SU-DHL-6 (cell line): ENCODE measurements around the gene MEOX2.

ENCODE experiments used
- EZH2phosphoT487 ChIP-seq: fragments of 200-600 bp; sonication (generic), shearing (Covaris generic); conservative IDR thresholded peaks from 2 replicates; pipeline ENCODE4 v1.6.1; 2018; ENCODE audit warnings: mild to moderate bottlenecking, antibody characterized with exemption, low read length, moderate library complexity, mixed read lengths
- TF ChIP-seq, protein P1 (sequence below): fragments of 200-600 bp; sonication (generic); IDR thresholded peaks from one replicate; pipeline ENCODE4 v1.5.1; 2017; ENCODE audit warnings: antibody characterized with exemption, mild to moderate bottlenecking, low read length, moderate library complexity; ENCODE audit not compliant: insufficient read depth, poor library complexity, severe bottlenecking

DNA sequence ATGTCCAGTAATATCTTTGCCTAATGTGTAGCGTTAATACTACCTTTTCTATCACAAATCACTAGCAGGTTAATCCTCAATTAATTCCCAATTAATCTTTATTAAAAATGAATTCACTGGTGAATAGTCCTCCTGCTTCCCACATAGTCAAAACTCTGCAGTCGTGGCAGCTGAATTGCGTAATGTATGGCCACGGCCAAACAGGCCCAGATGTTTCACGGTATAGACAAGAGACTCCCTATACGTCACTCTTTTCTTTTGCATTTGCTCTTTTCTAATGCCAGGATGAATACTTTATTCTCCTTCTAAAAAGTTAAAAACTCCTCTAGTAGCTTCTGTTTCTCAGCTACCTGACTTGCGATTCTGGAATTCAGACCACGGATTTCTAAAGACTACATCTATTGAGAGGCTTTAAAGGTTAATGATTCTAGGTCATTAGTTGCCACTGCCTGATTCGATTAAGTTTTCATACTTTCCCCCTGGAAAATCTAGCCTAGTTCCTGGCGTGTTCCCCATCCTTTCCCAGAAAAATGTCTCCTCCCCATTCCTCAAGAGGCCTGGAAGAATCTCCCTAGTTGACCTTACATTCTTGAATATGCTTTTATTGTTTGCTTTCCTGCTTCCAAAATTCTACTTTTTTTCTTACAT lies 16.9 kb downstream of the MEOX2 start:
- TF ChIP-seq, protein P1, sequence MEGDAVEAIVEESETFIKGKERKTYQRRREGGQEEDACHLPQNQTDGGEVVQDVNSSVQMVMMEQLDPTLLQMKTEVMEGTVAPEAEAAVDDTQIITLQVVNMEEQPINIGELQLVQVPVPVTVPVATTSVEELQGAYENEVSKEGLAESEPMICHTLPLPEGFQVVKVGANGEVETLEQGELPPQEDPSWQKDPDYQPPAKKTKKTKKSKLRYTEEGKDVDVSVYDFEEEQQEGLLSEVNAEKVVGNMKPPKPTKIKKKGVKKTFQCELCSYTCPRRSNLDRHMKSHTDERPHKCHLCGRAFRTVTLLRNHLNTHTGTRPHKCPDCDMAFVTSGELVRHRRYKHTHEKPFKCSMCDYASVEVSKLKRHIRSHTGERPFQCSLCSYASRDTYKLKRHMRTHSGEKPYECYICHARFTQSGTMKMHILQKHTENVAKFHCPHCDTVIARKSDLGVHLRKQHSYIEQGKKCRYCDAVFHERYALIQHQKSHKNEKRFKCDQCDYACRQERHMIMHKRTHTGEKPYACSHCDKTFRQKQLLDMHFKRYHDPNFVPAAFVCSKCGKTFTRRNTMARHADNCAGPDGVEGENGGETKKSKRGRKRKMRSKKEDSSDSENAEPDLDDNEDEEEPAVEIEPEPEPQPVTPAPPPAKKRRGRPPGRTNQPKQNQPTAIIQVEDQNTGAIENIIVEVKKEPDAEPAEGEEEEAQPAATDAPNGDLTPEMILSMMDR, result no peak
- TF ChIP-seq EZH2phosphoT487, result no peak
